Measurements from ENCODE around the gene GPBAR1. TPM values are rescaled to one million over a fixed set of nuclear protein-coding genes. Genes with fewer than 3 reads are reported as not detected.

The GPBAR1 gene
- total RNA-seq, 2 experiments from 2014 or later: 0.73 to 0.82 TPM

DNA sequence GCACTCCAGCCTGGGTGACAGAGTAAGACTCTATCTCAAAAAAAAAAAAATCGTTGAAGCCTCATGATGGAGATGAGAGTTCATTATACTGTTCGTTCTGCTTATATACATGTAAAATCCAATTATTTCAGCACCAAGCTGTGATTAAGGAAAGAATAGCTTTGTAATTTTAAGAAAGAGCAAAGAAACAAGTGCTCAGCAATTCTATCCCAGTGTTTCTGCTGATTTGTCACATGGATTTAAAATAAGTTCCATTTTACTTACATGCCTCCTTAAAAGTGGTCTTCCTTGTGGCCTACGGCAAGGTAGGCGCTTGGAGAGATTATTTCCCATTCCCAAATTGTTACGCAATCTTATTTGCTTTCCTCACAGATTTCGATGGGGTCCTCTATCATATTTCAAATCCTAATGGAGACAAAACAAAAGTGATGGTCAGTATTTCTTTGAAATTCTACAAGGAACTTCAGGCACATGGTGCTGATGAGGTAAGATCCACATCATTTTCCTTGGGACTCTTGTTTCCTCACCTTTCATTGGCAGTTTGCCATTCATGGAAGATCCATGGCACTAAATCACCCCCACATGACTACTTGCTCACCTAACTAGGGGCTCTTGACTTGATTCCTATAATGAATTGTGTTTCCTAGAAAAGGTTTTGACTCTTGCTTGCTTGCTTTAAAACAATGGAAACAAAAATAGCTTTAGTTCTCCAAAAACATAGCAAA, 32.3 kb upstream of the GPBAR1 start:
- Mint-ChIP-seq H3K4me1 (peaks cover 78% of the 10 kb centered on the region), H3K36me3 (peaks cover 82% of the 10 kb centered on the region), H3K4me3 (peak overlapping the region; percentile 42), H3K27ac (peak overlapping the region; percentile 90), H3K9me3 (ENCODE audit: low read depth) (no peaks in the 10 kb centered on the region), H3K27me3 (no peaks in the 10 kb centered on the region)
- ATAC-seq: no peak
- CTCF ChIA-PET: interaction anchor here (0.8 to 3.4 kb wide), 8 partner anchors 8 to 41 kb away, joined by 3 to 25 read pairs (median 8); partner anchors contain the start of genes AAMP, ARPC2 and PNKD
- no peak for DNase-seq

DNA sequence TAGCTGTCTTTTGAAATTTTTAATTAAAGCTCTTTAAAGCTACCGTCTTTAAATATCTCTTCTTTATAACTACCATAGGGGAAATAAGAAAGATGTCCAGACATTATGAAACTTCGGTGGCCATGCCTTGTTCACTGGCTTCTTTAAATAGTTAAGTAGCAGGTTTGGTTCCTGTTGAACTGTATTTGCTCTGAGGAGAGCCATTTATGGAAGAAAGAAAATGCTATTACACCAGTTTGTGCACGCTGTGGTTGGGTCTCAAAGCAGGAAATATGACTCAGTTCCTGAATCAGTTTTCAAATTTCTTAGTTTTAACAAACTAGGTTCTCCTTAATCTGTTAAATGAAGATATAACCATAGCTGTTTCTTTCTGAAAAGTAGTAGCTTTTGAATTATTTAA, 31.6 kb upstream of the GPBAR1 start:
- Mint-ChIP-seq H3K4me3 (peak overlapping the region; percentile 42), H3K27ac (peak overlapping the region; percentile 90), H3K36me3 (peaks cover 83% of the 10 kb centered on the region), H3K9me3 (ENCODE audit: low read depth) (no peaks in the 10 kb centered on the region), H3K27me3 (no peaks in the 10 kb centered on the region), H3K4me1 (peaks cover 75% of the 10 kb centered on the region)
- DNase-seq (peak; percentile 80), ATAC-seq (peak; percentile 88)
- CTCF ChIA-PET: interaction anchor here (0.7 to 3.4 kb wide), 10 partner anchors 8 to 160 kb away, joined by 3 to 25 read pairs (median 7); partner anchors contain the start of genes AAMP, ARPC2, PNKD and RUFY4

DNA sequence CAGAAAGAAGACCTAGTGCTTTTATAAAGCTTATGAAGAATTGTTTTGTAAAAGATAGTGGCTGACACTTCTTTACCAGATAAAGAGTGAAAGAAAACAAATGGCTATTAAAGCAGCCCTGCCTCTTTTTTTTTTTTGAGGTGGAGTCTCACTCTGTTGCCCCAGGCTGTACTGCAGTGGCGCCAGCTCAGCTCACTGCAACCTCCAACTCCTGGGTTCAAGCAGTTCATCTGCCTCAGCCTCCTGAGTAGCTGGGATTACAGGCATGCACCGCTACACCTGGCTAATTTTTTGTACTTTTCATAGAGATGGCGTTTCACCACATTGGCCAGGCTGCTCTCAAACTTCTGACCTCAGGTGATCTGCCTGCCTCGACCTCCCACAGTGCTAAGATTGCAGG, 31.0 kb upstream of the GPBAR1 start:
- peak overlapping the region; percentile 87 for H3K27ac Mint-ChIP-seq
- ATAC-seq (peak; percentile 57), DNase-seq (peak; percentile 64)
- H3K27me3 Mint-ChIP-seq: no peaks in the 10 kb centered on the region
- no peaks in the 10 kb centered on the region for H3K9me3 Mint-ChIP-seq (ENCODE audit: low read depth)
- H3K4me3 Mint-ChIP-seq: peak overlapping the region; percentile 65
- H3K4me1 Mint-ChIP-seq: peaks cover 69% of the 10 kb centered on the region
- CTCF ChIA-PET: interaction anchor here (0.7 to 3.4 kb wide), 11 partner anchors 9 to 161 kb away, joined by 3 to 25 read pairs (median 8); partner anchors contain the start of genes AAMP, ARPC2, PNKD and RUFY4
- peaks cover 82% of the 10 kb centered on the region for H3K36me3 Mint-ChIP-seq

DNA sequence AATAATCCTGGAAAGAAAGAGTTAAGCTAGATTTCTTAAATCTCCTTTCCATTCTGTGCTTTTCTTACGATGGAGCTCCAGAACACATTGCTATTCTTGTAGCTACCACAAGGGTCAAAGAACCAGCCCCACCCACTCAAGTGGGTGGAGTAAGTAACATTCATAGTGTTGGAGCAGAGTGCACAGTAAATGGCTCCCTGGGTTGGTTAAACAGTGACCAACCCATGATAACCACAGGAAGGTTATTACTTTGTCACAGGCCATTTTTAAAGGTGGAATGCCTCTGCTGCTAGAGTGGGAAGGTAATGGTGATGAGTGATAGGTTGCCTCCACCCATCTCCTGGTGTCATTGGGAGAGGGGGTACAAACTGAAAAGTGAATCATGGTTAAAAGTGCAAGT, 29.9 kb upstream of the GPBAR1 start:
- Mint-ChIP-seq H3K36me3 (peaks cover 81% of the 10 kb centered on the region), H3K4me1 (peaks cover 59% of the 10 kb centered on the region), H3K4me3 (peak overlapping the region; percentile 65), H3K27me3 (no peaks in the 10 kb centered on the region), H3K27ac (peak overlapping the region; percentile 87), H3K9me3 (ENCODE audit: low read depth) (no peaks in the 10 kb centered on the region)
- CTCF ChIA-PET: interaction anchor here (0.9 to 3.4 kb wide), 11 partner anchors 10 to 477 kb away, joined by 3 to 25 read pairs (median 8); partner anchors contain the start of genes AAMP, ARPC2 and PNKD
- DNase-seq (peak; percentile 66), ATAC-seq (peak; percentile 65)

DNA sequence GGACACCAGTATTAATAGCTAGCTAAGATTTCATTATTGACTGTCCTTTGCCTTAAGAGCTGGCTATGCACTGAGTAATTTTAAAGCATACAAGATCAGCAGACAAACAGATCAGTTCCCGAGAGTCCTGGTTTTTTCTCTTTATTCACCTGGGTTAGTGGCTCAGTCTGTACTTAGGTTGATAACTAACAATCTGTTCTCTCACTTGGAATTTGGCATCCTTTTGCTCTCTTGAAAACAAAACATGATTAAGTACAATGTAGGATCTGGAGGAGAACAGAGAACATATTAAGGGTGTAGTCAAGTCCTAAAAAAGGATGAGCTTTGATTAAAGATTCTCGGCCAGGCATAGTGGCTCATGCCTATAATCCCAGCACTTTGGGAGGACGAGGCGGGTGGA, 27.3 kb upstream of the GPBAR1 start:
- no peak overlapping the region for H3K4me3 Mint-ChIP-seq
- DNase-seq (no peak), ATAC-seq (no peak)
- peaks cover 37% of the 10 kb centered on the region for H3K4me1 Mint-ChIP-seq
- no peaks in the 10 kb centered on the region for H3K27me3 Mint-ChIP-seq
- H3K9me3 Mint-ChIP-seq (ENCODE audit: low read depth): no peaks in the 10 kb centered on the region
- peak overlapping the region; percentile 66 for H3K27ac Mint-ChIP-seq
- CTCF ChIA-PET: interaction anchor here (1.6 to 2.6 kb wide), 2 partner anchors 11 to 24 kb away, joined by 4 to 6 read pairs; no protein-coding TSS in a partner anchor
- H3K36me3 Mint-ChIP-seq: peaks cover 82% of the 10 kb centered on the region

DNA sequence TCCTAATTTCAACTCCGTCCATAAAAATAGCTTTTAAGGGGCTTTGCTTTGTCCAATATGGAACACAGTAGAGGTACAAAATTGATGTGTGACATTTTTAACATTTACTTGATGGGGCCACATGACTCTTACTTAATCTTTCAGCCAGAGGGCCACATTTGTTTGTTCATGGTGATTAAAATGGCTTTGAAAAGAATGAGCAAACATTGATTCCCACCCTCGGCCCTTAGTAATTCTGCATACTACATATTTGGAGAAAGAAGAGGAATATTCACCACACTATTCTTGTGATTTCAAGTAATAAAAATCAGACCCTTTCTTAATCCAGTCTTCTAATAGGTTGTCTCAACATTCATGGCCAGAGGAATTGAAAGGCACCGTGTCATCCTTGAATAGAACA, 26.3 kb upstream of the GPBAR1 start:
- DNase-seq (no peak), ATAC-seq (no peak)
- Mint-ChIP-seq H3K36me3 (peaks cover 84% of the 10 kb centered on the region), H3K4me1 (peaks cover 30% of the 10 kb centered on the region), H3K27ac (no peak overlapping the region), H3K27me3 (no peaks in the 10 kb centered on the region), H3K4me3 (no peak overlapping the region), H3K9me3 (ENCODE audit: low read depth) (no peaks in the 10 kb centered on the region)
- CTCF ChIA-PET: interaction anchor here (0.9 to 2.6 kb wide), 4 partner anchors 12 to 69 kb away, joined by 3 to 6 read pairs (median 4); no protein-coding TSS in a partner anchor

DNA sequence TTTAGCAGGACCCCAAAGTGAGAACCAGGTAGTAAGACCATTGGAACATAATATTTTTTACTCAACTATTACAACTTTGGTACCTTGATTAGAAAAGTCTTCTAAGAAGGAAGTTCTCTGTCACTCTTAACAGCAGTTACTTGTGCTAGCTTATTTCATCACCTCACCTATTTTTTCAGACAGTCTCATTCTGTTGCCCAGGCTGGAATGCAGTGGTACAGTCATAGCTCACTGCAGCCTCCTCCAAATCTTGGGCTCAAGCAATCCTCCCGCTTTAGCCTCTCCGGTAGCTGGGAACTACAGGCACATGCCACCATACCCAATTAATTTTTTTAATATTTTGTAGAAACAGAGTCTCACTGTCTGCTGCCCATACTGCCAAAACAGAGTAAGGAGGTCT, 25.8 kb upstream of the GPBAR1 start:
- ATAC-seq: no peak
- no peak overlapping the region for H3K4me3 Mint-ChIP-seq
- CTCF ChIA-PET: interaction anchor here (1.2 to 2.6 kb wide), 3 partner anchors 13 to 22 kb away, joined by 3 to 6 read pairs (median 4); no protein-coding TSS in a partner anchor
- H3K27me3 Mint-ChIP-seq: no peaks in the 10 kb centered on the region
- H3K4me1 Mint-ChIP-seq: peaks cover 27% of the 10 kb centered on the region
- H3K9me3 Mint-ChIP-seq (ENCODE audit: low read depth): no peaks in the 10 kb centered on the region
- no peak overlapping the region for H3K27ac Mint-ChIP-seq
- peaks cover 85% of the 10 kb centered on the region for H3K36me3 Mint-ChIP-seq
- no peak for DNase-seq

DNA sequence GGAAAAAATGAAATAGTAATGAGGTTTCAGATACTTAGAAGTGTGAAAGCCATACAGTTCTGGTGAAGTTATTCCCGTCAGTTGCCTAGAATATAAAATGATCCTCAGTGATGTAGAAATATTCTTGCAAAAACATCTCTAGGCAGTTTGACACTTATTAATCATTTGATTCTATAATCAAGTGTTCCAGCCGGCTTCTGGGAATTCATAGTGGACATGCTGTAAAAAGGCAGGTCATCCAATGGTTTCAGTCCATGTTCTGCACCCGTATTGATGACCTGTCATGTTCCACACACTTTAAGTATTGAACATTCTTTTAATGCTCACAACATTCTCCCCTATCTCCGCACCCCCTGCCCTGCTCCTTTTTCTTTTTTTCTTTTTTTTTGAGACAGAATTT, 24.0 kb upstream of the GPBAR1 start:
- CTCF ChIA-PET: interaction anchor here (0.9 to 1.5 kb wide), 4 partner anchors 8 to 70 kb away, joined by 3 to 4 read pairs (median 3); partner anchors contain the start of gene CXCR1
- H3K4me3 Mint-ChIP-seq: no peak overlapping the region
- H3K27me3 Mint-ChIP-seq: no peaks in the 10 kb centered on the region
- H3K9me3 Mint-ChIP-seq (ENCODE audit: low read depth): no peaks in the 10 kb centered on the region
- DNase-seq (no peak), ATAC-seq (no peak)
- peaks cover 18% of the 10 kb centered on the region for H3K4me1 Mint-ChIP-seq
- H3K27ac Mint-ChIP-seq: no peak overlapping the region
- peaks cover 80% of the 10 kb centered on the region for H3K36me3 Mint-ChIP-seq

DNA sequence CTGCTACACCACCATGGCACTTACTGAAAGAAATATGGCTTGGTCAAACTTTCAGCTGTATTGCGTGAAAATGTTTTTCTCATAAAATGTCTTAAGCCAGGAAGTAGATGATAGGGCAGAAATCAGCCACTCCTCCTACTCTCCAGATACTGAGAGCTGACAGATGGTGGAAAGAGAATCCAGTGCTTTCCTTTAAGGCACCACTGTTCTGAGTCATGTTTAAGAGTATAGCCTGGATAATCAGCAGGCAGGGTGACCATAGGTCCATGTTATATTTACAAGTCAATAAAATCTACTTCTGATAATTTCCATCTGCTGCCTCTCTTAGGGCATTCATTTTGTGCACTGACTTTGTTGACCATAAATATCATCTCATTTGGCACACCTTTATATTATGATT, 21.9 kb upstream of the GPBAR1 start:
- CTCF ChIA-PET: no interaction called here
- Mint-ChIP-seq H3K4me1 (peaks cover 22% of the 10 kb centered on the region), H3K36me3 (peaks cover 78% of the 10 kb centered on the region), H3K27ac (no peak overlapping the region), H3K27me3 (no peaks in the 10 kb centered on the region), H3K9me3 (ENCODE audit: low read depth) (no peaks in the 10 kb centered on the region), H3K4me3 (no peak overlapping the region)
- ATAC-seq (no peak), DNase-seq (no peak)

DNA sequence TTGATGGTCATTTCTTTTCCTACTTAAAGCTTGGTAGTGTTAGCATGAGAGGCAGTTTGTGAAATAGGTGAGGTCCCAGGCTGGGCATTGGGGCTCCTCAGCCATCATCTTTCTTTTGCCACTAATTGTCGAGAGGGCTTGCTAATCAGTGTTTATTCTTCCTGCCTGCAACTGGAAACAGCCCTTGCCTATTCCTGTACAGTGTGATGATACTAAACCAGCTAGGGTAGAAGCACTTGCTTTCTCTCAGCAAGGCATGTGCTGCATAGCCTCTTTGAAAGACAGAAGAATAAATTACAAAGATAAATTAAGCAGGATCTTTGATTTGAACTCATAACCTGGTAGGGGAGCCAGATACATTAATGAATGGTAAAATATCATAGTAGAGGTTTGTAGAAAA, 16.6 kb upstream of the GPBAR1 start:
- DNase-seq (no peak), ATAC-seq (no peak)
- CTCF ChIA-PET: interaction anchor here (2.0 to 3.0 kb wide), 3 partner anchors 13 to 27 kb away, joined by 6 to 16 read pairs (median 10); no protein-coding TSS in a partner anchor
- peaks cover 76% of the 10 kb centered on the region for H3K36me3 Mint-ChIP-seq
- no peak overlapping the region for H3K27ac Mint-ChIP-seq
- no peaks in the 10 kb centered on the region for H3K27me3 Mint-ChIP-seq
- H3K4me1 Mint-ChIP-seq: peaks cover 26% of the 10 kb centered on the region
- no peak overlapping the region for H3K4me3 Mint-ChIP-seq
- no peaks in the 10 kb centered on the region for H3K9me3 Mint-ChIP-seq (ENCODE audit: low read depth)

DNA sequence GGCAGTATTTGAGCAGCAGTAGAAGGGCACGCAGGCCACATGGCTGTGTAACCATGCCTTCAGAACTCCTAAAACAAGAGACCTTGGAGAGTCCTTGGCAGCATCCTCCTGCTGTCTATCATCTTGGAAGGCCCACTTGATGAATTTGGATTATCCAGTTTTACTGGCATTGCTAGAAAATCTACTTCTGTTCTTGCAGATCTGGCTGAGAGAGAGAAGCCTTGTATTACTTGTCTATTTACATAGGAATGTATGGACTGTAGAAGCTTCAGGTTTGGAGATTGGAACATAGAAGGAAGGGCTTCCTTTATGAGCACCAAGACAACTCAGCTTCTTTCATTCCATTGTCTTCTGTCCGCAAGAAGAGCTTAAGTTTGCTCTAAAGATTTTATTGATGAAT, 16.1 kb upstream of the GPBAR1 start:
- Mint-ChIP-seq H3K27me3 (no peaks in the 10 kb centered on the region), H3K4me3 (no peak overlapping the region), H3K36me3 (peaks cover 78% of the 10 kb centered on the region), H3K9me3 (ENCODE audit: low read depth) (no peaks in the 10 kb centered on the region), H3K27ac (peak overlapping the region; percentile 26), H3K4me1 (peaks cover 26% of the 10 kb centered on the region)
- CTCF ChIA-PET: interaction anchor here (1.0 to 3.0 kb wide), 5 partner anchors 13 to 37 kb away, joined by 3 to 16 read pairs (median 6); no protein-coding TSS in a partner anchor
- ATAC-seq: no peak
- DNase-seq: no peak

DNA sequence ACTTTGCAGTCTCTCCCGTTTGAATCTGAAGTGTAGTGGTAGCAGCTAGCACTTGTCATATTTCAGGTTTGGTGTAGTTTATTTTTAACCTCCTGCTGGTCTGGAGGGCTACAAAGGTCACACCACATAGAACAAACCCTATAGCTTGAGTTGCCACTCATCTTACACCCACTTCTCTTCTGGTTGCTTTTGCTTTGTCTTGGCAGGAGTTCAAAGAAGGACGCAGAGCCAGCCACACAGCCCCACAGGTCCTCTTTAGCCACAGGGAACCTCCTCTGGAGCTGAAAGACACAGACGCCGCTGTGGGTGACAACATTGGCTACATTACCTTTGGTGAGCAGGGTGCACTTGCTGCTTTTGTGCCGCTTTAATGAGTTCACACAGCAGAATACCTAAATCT, 15.6 kb upstream of the GPBAR1 start:
- no peaks in the 10 kb centered on the region for H3K9me3 Mint-ChIP-seq (ENCODE audit: low read depth)
- no peak overlapping the region for H3K27ac Mint-ChIP-seq
- peaks cover 28% of the 10 kb centered on the region for H3K4me1 Mint-ChIP-seq
- DNase-seq: no peak
- ATAC-seq: no peak
- peaks cover 78% of the 10 kb centered on the region for H3K36me3 Mint-ChIP-seq
- no peaks in the 10 kb centered on the region for H3K27me3 Mint-ChIP-seq
- no peak overlapping the region for H3K4me3 Mint-ChIP-seq
- CTCF ChIA-PET: interaction anchor here (1.0 to 3.0 kb wide), 5 partner anchors 12 to 37 kb away, joined by 3 to 16 read pairs (median 6); no protein-coding TSS in a partner anchor

DNA sequence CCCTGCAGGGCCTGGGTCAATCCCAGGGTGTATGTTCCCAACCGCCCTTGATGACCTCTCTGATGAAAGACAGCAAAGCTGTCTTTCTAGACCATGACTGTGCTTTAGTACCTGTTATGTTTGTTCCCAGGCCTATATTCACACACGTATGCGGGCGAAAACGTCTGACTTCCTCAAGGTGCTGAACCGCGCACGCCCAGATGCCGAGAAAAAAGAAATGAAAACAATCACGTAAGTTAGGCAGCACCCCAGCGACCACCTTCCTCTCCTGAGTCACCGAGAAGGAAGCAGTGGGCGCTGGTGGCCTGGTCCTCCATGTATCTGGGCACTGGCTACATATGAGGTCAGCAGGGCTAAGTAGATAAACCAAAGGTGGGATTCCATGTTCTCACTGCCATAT, 11.1 kb upstream of the GPBAR1 start:
- Mint-ChIP-seq H3K4me1 (peaks cover 14% of the 10 kb centered on the region), H3K9me3 (ENCODE audit: low read depth) (no peaks in the 10 kb centered on the region), H3K4me3 (no peak overlapping the region), H3K36me3 (peaks cover 78% of the 10 kb centered on the region), H3K27ac (no peak overlapping the region), H3K27me3 (no peaks in the 10 kb centered on the region)
- ATAC-seq (no peak), DNase-seq (no peak)
- CTCF ChIA-PET: no interaction called here
